ENCODE results near the gene MRPL49.

DNA sequence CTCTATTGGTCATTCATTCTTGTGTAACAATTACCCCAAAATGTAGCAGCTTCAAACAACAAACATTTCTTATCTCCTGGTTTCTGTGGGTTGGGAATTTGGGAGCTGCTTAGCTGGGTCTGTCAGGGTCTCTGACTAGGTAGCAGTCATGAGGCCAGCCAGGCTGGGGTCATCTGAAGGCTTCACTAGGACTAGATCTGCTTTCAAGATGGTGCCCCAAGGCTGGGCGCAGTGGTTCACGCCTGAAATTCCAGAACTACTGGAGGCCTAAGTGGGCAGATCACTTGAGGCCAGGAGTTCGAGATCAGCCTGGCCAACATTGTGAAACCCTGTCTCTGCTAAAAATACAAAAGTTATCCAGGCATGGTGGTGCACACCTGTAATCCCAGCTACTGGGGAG lies 34.8 kb downstream of the MRPL49 start:
- TF ChIP-seq POLR2A (IDR thresholded peaks at IDR 0.05): no peak
- TF ChIP-seq, protein P1, sequence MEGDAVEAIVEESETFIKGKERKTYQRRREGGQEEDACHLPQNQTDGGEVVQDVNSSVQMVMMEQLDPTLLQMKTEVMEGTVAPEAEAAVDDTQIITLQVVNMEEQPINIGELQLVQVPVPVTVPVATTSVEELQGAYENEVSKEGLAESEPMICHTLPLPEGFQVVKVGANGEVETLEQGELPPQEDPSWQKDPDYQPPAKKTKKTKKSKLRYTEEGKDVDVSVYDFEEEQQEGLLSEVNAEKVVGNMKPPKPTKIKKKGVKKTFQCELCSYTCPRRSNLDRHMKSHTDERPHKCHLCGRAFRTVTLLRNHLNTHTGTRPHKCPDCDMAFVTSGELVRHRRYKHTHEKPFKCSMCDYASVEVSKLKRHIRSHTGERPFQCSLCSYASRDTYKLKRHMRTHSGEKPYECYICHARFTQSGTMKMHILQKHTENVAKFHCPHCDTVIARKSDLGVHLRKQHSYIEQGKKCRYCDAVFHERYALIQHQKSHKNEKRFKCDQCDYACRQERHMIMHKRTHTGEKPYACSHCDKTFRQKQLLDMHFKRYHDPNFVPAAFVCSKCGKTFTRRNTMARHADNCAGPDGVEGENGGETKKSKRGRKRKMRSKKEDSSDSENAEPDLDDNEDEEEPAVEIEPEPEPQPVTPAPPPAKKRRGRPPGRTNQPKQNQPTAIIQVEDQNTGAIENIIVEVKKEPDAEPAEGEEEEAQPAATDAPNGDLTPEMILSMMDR (IDR thresholded peaks at IDR 0.05): no peak
